GM15510 (cell line): ENCODE measurements around the gene STOML1.

ENCODE experiments used
- POLR2A ChIP-seq: IDR thresholded peaks from 3 replicates; pipeline ENCODE4 v1.6.1; 2011; ENCODE audit warnings: borderline replicate concordance; ENCODE audit not compliant: insufficient read length; ENCODE audit errors: extremely low read depth

Gene STOML1

DNA sequence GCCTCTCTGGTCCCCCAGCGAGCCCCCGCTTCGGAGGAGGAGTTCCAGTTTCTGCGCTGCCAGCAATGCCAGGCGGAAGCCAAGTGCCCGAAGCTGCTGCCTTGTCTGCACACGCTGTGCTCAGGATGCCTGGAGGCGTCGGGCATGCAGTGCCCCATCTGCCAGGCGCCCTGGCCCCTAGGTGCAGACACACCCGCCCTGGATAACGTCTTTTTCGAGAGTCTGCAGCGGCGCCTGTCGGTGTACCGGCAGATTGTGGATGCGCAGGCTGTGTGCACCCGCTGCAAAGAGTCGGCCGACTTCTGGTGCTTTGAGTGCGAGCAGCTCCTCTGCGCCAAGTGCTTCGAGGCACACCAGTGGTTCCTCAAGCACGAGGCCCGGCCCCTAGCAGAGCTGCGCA lies 5.9 kb upstream of the STOML1 start:
- no peak for TF ChIP-seq POLR2A

DNA sequence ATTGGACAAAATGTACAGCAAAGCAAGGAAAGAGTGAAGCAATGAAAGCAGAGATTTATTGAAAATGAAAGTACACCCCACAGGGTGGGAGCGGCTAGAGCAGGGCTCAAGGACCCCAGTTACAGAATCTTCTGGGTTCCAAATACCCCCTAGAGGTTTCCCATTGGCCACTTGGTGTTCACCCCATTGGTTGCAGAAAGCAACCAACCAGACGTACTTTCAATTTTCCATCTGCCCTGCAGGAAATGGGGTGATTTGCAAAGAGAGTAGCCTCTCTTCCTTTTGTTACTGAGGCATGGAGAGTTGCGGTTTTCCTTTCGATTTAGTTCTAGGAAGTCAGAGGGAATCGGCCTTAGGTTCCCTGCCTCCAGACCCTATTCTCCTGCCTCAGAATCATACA lies 4.8 kb upstream of the STOML1 start:
- no peak for TF ChIP-seq POLR2A

DNA sequence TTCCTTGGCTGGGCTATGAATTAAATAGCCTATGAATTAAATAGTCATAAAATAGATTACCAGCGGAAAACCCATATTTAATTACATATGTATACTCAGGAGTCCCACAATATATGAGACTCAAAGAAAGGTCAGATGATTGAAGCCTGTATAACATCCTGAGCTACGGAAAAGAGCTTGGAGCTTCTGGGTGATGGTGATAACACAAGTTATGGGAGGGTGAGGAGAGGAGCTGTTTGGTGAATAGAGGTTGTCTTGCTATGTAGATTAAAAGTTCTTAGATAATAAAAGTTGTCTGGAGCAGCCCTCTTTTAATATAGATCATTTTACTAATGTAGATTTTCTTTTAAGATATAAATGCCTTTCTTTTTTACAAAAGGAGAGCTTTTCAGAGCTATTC lies 4.2 kb upstream of the STOML1 start:
- TF ChIP-seq POLR2A: no peak

DNA sequence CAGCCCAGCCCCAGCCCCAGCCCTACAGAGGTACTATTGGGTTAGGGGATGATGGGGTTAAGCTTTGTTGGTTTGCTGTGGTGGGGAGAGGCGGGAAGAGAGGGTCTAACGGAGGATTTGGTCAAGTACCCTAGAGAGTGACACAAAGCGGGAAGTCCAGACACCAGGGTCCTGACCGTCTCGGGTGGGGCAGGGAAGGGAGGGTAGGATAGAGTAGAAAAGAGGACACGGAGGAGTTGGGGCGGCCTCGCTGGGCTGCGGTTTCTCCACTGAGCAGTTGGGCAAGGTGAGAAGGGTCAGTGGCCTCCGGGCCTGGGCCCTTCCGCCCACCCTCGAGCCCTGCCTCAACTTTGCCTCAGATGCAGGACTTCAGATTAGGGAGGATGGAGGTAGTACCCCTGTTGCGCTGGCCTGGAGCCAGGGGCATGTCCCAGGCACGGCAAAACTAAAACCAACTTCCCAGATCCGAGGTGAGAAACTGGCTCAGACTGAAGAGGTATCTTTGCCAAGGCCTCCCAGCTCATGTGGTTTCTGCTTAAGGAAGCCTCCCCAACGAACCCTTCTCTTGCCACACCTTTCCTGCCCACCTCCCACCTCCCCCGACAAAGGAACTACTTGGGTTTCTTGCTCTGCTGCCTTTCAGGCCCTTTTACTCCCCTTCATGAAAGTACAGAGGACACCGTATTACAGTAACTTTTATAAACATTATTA lies 3.0 kb upstream of the STOML1 start:
- peak; percentile 21 for TF ChIP-seq POLR2A

DNA sequence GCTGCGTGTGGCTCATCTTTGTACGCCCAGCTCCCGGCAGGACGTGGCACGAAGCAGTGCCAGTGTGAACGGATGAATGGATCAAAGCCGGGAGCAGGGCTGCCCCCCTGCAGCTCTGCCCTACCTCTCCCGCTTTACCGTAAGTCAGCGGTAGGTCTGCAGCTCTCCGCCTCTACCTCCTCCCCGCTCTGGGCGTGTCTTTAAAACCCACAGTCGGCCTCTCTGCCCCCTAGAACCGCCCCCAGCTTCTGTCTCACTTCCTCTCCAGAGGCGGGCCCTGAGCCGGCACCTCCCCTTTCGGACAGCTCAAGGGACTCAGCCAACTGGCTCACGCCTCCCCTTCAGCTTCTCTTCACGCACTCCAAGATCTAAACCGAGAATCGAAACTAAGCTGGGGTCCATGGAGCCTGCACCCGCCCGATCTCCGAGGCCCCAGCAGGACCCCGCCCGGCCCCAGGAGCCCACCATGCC lies 2.4 kb upstream of the STOML1 start, which contains the start of gene PML:
TSS of gene PML (plus strand) at position 304 of the 471 bp plus-strand sequence. CDS start at position 401, 97 bp downstream.
- TF ChIP-seq POLR2A: peak; percentile 52

DNA sequence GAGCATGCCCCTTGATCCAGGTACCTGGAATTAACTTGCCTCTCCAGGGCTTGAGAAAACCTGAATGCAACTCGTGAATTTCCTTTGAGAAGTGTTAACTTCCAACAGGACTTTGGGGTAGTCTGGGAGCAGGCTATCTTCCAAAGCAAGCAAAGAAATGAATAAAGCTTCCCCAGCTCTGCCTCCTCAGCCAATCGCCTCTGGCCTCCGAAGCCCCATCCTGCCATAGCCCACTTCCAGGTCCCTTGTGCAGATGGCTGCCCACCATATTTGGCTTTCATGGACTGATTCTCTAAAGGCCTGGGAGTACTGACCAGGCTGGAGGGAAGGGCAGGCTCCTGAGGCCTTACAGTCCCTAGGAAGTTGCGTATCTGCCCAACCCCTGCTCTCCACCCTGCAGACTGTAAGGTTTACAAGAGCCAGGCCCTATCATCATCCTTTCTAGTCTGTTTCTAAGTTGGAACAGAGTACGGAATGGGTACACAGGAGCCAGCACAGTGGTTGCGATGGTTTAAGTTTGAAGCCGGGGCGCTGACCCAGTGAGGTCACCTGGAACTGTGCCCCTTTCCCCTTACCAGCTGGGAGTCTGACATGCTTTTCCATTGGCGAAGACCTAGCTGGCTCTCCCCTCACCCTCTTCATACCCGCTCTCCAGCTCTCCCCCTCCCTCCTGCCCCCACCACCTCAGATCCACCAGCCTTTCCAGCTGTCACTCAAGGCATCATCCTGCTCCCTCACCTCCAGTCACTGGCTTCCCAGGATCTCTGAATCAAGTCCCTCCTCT lies 1.3 kb upstream of the STOML1 start:
- TF ChIP-seq POLR2A: no peak

DNA sequence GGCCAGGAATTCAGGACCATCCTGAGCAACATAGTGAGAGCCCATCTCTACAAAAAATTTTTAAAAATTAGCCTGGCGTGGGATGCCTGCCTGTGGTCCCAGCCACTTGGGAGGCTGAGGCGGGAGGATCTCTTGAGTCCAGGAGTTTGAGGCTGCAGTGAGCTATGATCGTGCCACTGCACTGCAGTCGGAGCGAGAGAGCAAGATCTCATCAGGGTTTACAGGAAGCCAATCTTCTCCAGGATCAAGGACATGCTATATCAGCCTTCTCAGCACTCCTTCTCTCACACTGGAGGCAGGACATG lies 451 bp upstream of the STOML1 start:
- no peak for TF ChIP-seq POLR2A

DNA sequence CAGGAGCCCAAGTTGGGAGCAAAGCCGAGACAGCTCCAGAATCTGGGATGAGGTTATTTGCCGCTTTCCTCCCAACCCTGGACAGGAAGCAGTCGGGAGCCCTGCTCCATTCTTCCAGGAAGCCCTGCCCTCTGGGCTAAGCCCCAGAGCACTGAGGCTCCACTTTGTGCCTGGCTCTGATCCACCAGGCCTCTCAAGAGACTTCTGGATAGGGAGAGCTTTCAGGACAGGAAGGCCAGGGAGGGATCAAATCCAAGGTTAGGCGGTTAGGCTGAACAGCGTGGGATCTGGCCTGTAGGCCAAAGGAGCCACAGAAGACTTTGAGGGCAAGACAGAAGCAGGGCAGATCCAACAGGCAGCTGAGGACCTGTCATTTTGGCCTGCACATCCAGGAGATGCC lies 835 bp downstream of the STOML1 start:
- TF ChIP-seq POLR2A: no peak

DNA sequence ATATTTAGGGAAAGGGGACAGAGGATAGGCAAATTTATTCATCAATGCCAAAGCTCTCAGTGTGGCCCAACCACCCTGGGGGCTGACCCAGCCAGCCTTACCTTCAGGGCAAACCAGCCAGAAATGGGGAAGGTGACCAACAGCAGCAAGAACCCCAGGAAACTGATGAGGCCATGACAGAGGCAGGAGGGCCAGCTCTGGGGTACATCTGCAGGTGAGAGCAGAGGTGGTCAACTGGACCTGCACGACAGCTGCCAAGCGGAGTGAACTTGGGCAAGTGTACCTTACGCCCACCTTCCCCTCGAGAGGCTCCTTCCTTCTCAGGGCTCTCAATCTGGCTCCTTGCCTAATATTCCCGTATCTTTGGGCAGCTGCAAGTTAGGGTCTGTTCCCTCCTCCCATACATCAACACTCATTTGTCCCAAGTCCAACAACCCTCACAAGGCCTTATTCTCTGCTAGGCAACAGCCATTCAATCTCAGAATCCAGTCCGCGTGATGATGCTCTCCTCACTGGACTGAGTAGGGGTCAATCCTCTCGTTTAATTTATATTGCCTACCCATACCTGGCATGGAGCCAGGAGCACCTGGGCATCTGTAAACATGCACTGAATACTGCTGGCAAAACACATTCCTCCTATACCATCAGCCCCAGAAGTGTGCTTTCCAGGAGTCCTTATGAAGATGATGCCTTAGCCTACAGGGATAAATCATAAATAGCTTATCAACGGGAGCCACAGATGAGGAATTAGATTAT lies 1.7 kb downstream of the STOML1 start:
- TF ChIP-seq POLR2A: no peak

DNA sequence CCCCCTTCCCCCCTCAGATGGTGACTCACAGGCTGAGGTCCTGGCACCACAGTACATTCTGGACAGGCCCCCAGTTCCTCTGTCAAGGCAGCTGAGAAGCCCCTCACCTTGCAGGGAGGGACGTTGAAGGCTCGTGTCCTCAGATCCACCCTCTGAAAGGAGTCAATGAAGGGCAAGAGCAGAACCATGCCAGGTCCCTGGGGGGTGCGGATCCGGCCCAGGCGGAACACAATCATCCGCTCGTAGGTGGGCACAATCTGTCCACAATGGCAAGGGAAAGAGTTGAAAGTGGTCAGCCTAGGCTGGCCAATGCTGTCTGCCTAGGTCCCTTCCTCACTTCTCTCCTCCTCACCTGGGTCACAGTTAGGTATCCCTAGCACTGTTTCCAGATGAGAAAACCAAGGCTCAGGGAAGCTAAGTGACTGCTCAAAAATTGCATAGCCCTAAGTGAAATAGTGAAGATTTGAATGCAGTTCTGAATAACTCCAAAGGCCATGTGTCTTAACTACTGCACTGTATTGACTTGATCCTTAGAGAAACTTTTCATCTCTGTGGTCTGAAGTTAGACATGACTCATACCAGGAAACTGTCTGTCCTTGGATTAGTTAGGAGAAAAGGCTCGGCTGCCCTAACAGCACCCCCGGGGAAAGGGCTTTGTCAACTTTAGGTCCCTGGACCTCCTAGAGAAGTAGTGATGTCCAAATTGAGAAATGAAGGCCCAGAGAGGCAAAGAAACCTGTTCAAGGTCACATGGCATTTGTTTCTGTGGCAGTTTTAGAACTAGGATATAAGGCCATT lies 2.9 kb downstream of the STOML1 start:
- no peak for TF ChIP-seq POLR2A

DNA sequence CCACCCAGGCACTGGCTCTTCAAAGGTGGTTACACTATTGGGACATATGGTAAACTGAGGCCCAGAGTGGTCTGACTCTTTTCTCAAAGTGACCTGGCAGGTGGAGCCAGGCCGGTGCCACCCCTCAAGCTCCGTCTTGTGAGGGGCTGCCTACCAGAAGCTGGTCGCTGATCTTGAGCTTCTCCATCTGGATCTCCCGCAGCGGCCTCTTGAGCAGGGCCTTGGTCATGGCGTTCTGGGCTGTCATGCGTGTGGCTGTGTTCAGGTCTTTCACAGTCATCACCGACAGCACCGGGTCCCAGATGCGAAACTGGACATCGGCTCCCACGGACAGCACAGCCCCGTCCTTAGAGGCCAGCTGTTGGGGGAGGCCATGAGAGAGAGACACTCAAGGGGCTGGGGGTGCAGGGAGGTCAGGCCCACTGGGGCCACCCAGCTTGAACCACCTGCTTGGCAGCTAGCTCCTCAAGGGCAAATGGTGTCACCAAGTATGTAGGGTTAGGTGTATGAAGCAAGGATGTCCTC lies 3.6 kb downstream of the STOML1 start:
- no peak for TF ChIP-seq POLR2A

DNA sequence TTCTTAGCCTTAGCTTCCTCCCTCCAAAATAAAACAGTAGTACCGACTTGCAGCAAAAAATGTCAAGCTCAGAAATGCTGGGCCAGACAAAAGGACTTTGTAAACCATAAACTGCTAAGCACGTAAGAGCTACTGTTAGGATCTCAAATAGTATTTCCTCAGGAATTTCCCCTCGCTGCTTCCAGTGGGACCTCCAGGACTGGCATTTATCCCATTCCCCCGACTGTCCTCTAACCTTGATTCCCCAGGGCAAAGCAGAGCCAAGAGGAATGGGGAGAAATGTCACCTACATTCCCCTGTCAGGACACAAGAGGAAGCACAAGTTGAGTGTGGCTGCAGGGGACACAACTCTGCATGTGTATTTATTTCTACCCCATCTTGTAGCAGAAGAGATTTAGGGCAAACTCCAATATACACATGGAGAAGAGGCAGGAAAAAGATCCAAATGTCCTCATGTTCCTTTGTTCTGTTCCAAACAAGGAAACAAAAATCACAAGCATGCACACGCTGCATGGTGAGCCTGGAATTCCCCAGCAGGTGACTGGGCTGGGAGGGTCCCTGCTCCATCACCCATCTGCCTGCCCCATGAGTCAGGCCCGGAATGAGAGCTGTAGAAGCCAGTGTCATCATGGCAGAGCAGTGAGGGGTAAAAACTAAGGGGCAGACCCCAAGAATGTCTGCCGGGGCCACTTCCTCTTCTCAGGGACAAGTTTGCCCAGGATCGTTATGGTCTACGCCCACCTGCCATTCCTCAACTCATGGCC lies 4.2 kb downstream of the STOML1 start:
- TF ChIP-seq POLR2A: no peak

DNA sequence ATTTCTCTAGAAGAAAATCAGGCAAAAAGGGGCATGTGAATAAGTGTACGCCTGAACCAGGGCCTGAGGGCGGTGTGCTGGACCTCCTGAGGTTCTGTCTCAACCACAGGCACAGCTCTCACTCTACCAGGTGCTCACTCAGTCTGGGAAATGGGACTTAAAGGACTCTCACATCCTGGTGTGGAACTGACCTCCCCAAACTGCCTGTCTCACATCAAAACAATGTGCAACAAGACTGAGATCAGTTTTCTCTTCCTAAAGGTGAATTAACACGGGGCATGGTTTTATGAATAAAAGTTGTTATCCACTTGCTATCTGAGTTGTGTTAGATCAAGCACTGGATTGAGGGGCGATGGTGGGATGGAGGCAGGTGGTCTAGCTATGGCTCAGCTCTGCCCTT lies 4.8 kb downstream of the STOML1 start:
- TF ChIP-seq POLR2A: no peak

DNA sequence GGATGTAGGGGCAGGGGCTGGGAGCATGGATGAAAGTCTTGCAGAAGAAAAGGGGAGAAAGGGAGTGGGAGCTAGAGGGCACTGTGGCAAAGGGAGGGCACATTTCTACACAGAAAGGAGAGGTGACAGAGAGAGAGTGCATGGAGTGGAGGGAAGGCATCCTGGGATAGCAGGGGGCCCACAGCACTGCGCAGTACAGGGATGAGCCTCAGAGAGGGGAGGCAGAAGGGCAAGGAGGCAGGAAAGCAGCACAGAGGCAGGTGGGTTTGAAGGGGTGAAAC lies 5.4 kb downstream of the STOML1 start:
- no peak for TF ChIP-seq POLR2A

DNA sequence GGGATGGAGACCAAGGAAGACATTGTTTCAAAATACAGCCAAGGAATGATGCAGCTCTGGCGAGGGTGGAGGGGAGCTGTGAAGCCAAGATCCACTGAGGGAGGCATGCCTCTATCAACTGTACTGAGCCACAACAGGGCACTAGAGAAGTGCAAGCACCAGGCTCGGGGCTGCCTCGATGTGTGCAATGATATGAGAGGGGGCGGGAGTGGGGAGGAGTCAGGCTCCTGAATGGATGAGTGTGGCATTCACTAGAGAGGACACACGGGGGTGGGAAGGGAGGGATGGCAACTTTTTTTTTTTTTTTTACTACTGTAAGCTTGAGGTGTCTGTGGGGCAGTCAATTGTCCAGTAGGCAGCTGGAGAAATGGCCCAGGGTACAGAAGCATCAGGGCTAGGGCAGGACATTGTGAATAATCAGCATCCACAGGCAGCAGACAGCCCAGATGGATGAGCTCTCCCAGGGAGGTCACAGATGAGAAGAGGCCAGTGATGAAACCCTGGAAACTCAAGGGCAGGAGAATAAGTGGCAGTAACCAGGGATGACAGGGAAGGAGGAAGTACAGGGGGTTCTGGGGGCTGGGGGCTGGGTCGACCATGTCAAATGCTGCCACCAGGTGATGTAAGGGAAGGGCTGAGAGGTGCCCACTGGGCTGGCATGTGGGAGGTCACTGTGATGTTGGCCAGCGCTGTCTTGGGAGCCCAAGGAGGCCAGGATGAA lies 5.9 kb downstream of the STOML1 start:
- no peak for TF ChIP-seq POLR2A
